HT-29 (cell line): ENCODE data around the gene FMNL1. TPM values are rescaled to one million over a fixed set of nuclear protein-coding genes. Genes with fewer than 3 reads are reported as not detected.

ENCODE experiments used
- DNase-seq: peaks from one replicate; pipeline ENCODE4 v3.0.0-alpha.2; 2015; ENCODE audit warnings: low spot score
- total RNA-seq: library from RNA; depleted of rRNA; stranded (reverse); fragments of >200 nt; shearing (Covaris generic); gene quantifications from 2 replicates; pipeline ENCODE4 v1.2.3, GENCODE V29; 2014

Gene FMNL1
- total RNA-seq, 1 experiment from 2014 or later: 0.03 TPM

- no peak for DNase-seq
These were observed 1.4 kb downstream of the FMNL1 start for GRCh38 chr17:45222996-45223538.

- DNase-seq: no peak
These were observed 2.1 kb downstream of the FMNL1 start for GRCh38 chr17:45223539-45224528.

GRCh38 chr17:45224671-45225050 lies 3.0 kb downstream of the FMNL1 start:
- DNase-seq: no peak

GRCh38 chr17:45225051-45225700 lies 3.5 kb downstream of the FMNL1 start:
- no peak for DNase-seq

GRCh38 chr17:45225964-45226530 lies 4.4 kb downstream of the FMNL1 start:
- no peak for DNase-seq

- no peak for DNase-seq
These were observed 4.9 kb downstream of the FMNL1 start for GRCh38 chr17:45226576-45226975.

GRCh38 chr17:45227101-45227925 lies 5.6 kb downstream of the FMNL1 start:
- no peak for DNase-seq

- no peak for DNase-seq
These were observed 6.5 kb downstream of the FMNL1 start for GRCh38 chr17:45227926-45228762.

GRCh38 chr17:45228763-45229539 lies 7.3 kb downstream of the FMNL1 start:
- DNase-seq: no peak

GRCh38 chr17:45229681-45230409 lies 8.2 kb downstream of the FMNL1 start:
- no peak for DNase-seq

- no peak for DNase-seq
These were observed 8.7 kb downstream of the FMNL1 start for GRCh38 chr17:45230410-45230786.

- no peak for DNase-seq
These were observed 9.2 kb downstream of the FMNL1 start for GRCh38 chr17:45230787-45231480.

- DNase-seq: peak; percentile 50
These were observed 9.9 kb downstream of the FMNL1 start for GRCh38 chr17:45231481-45232116.

GRCh38 chr17:45232514-45233422 lies 11.1 kb downstream of the FMNL1 start:
- DNase-seq: no peak

- no peak for DNase-seq
These were observed 11.8 kb downstream of the FMNL1 start for GRCh38 chr17:45233423-45233924.

GRCh38 chr17:45234641-45235415 lies 13.1 kb downstream of the FMNL1 start:
- peak; percentile 46 for DNase-seq
